Measurements from ENCODE around the gene GREM2. TPM values are rescaled to one million over a fixed set of nuclear protein-coding genes. Genes with fewer than 3 reads are reported as not detected.

Gene GREM2
- total RNA-seq, 1 donor from 2014 or later: 0.05 TPM

- Mint-ChIP-seq H3K4me1 (ENCODE audit: low read depth) (no peaks in the 10 kb centered on the region), H3K27ac (ENCODE audit: unreplicated experiment) (no peak overlapping the region), H3K9me3 (ENCODE audit: low read depth) (no peaks in the 10 kb centered on the region), H3K4me3 (ENCODE audit: unreplicated experiment) (no peak overlapping the region), H3K27me3 (ENCODE audit: low read depth) (no peaks in the 10 kb centered on the region), H3K36me3 (ENCODE audit: low read depth) (no peaks in the 10 kb centered on the region)
- DNase-seq (ENCODE audit: low spot score): no peak
- no peak for TF ChIP-seq CTCF (IDR thresholded peaks at IDR 0.05)
These were observed 18.5 kb upstream of the GREM2 start for GRCh38 chr1:240630409-240630808.

- H3K27me3 Mint-ChIP-seq (ENCODE audit: low read depth): no peaks in the 10 kb centered on the region
- H3K36me3 Mint-ChIP-seq (ENCODE audit: low read depth): no peaks in the 10 kb centered on the region
- H3K4me1 Mint-ChIP-seq (ENCODE audit: low read depth): peaks cover 15% of the 10 kb centered on the region
- H3K4me3 Mint-ChIP-seq (ENCODE audit: unreplicated experiment): no peak overlapping the region
- no peaks in the 10 kb centered on the region for H3K9me3 Mint-ChIP-seq (ENCODE audit: low read depth)
- no peak for DNase-seq (ENCODE audit: low spot score)
- no peak for TF ChIP-seq CTCF (IDR thresholded peaks at IDR 0.05)
- H3K27ac Mint-ChIP-seq (ENCODE audit: unreplicated experiment): no peak overlapping the region
These were observed 9.3 kb upstream of the GREM2 start for GRCh38 chr1:240621249-240621648.

- no peak overlapping the region for H3K27ac Mint-ChIP-seq (ENCODE audit: unreplicated experiment)
These were observed 8.1 kb upstream of the GREM2 start for GRCh38 chr1:240619906-240620621.

GRCh38 chr1:240619357-240619756 is 7.4 kb upstream of the GREM2 start:
- Mint-ChIP-seq H3K4me1 (ENCODE audit: low read depth) (peaks cover 15% of the 10 kb centered on the region), H3K4me3 (ENCODE audit: unreplicated experiment) (no peak overlapping the region), H3K9me3 (ENCODE audit: low read depth) (no peaks in the 10 kb centered on the region), H3K27ac (ENCODE audit: unreplicated experiment) (no peak overlapping the region), H3K36me3 (ENCODE audit: low read depth) (no peaks in the 10 kb centered on the region), H3K27me3 (ENCODE audit: low read depth) (peaks cover 3% of the 10 kb centered on the region)
- no peak for TF ChIP-seq CTCF (IDR thresholded peaks at IDR 0.05)
- no peak for DNase-seq (ENCODE audit: low spot score)

More at GRCh38 chr1:240619906-240620621, 8.1 kb upstream of the GREM2 start:
- Mint-ChIP-seq H3K4me1 (ENCODE audit: low read depth) (peaks cover 15% of the 10 kb centered on the region), H3K36me3 (ENCODE audit: low read depth) (no peaks in the 10 kb centered on the region), H3K4me3 (ENCODE audit: unreplicated experiment) (peak overlapping the region; percentile 45), H3K27me3 (ENCODE audit: low read depth) (no peaks in the 10 kb centered on the region), H3K9me3 (ENCODE audit: low read depth) (no peaks in the 10 kb centered on the region)
- no peak for DNase-seq (ENCODE audit: low spot score)
- no peak for TF ChIP-seq CTCF (IDR thresholded peaks at IDR 0.05)

- no peaks in the 10 kb centered on the region for H3K9me3 Mint-ChIP-seq (ENCODE audit: low read depth)
- H3K36me3 Mint-ChIP-seq (ENCODE audit: low read depth): no peaks in the 10 kb centered on the region
- H3K4me1 Mint-ChIP-seq (ENCODE audit: low read depth): peaks cover 15% of the 10 kb centered on the region
- DNase-seq (ENCODE audit: low spot score): no peak
- peaks cover 3% of the 10 kb centered on the region for H3K27me3 Mint-ChIP-seq (ENCODE audit: low read depth)
- no peak overlapping the region for H3K4me3 Mint-ChIP-seq (ENCODE audit: unreplicated experiment)
- H3K27ac Mint-ChIP-seq (ENCODE audit: unreplicated experiment): no peak overlapping the region
- no peak for TF ChIP-seq CTCF (IDR thresholded peaks at IDR 0.05)
These were observed 7.0 kb upstream of the GREM2 start for GRCh38 chr1:240618946-240619345.
